GM06990 (cell line): ENCODE data around the gene HEPACAM.

ENCODE experiments used
- DNase-seq: peaks from one replicate; pipeline ENCODE4 v3.0.0-alpha.2; 2011; ENCODE audit not compliant: insufficient read length; ENCODE audit errors: extremely low read depth
- H3K27me3 ChIP-seq: replicated peaks from 2 replicates; pipeline ENCODE4 v1.6.0; 2011; ENCODE audit warnings: low read length; ENCODE audit not compliant: control insufficient read depth, insufficient read depth
- H3K36me3 ChIP-seq: 2 replicates; pipeline ENCODE4 v1.5.1; 2011; ENCODE audit warnings: low read length; ENCODE audit not compliant: control insufficient read depth, insufficient read depth
- H3K4me3 ChIP-seq: replicated peaks from 2 replicates; pipeline ENCODE4 v1.5.1; 2011; ENCODE audit warnings: low read depth, mild to moderate bottlenecking, control low read depth, low read length
- CTCF ChIP-seq: IDR thresholded peaks from 2 replicates; pipeline ENCODE4 v1.5.1; 2011; ENCODE audit warnings: low read length, control low read depth, mild to moderate bottlenecking, inconsistent platforms; ENCODE audit not compliant: insufficient read depth, poor library complexity, severe bottlenecking

Gene HEPACAM

GRCh38 chr11:124916370-124916710 is 19.5 kb downstream of the HEPACAM start:
- Histone ChIP-seq H3K27me3 (no peaks in the 10 kb centered on the region; the same call in 1 of the 2 replicates), H3K36me3 (no peaks in the 10 kb centered on the region), H3K4me3 (no peak overlapping the region)
- no peak for TF ChIP-seq CTCF
- no peak for DNase-seq

- no peaks in the 10 kb centered on the region for H3K36me3 ChIP-seq
- DNase-seq, result no peak
- H3K4me3 ChIP-seq, result no peak overlapping the region
- TF ChIP-seq CTCF, result no peak
- no peaks in the 10 kb centered on the region; the same call in 1 of the 2 replicates for H3K27me3 ChIP-seq
These were observed 20.1 kb downstream of the HEPACAM start for GRCh38 chr11:124915541-124916369.

- no peak for DNase-seq
These were observed 33.2 kb downstream of the HEPACAM start for GRCh38 chr11:124902616-124903015.

GRCh38 chr11:124900464-124900863 is 35.4 kb downstream of the HEPACAM start:
- DNase-seq, result no peak
- Histone ChIP-seq H3K4me3 (no peak overlapping the region), H3K36me3 (no peaks in the 10 kb centered on the region), H3K27me3 (no peaks in the 10 kb centered on the region)
- no peak for TF ChIP-seq CTCF

More at GRCh38 chr11:124902616-124903015, 33.2 kb downstream of the HEPACAM start:
- TF ChIP-seq CTCF, result no peak
- Histone ChIP-seq H3K4me3 (no peak overlapping the region), H3K36me3 (no peaks in the 10 kb centered on the region), H3K27me3 (no peaks in the 10 kb centered on the region)

GRCh38 chr11:124899383-124900145 is 36.3 kb downstream of the HEPACAM start:
- no peak for DNase-seq
- no peak overlapping the region for H3K4me3 ChIP-seq
- H3K36me3 ChIP-seq, result no peaks in the 10 kb centered on the region
- H3K27me3 ChIP-seq, result no peaks in the 10 kb centered on the region
- no peak for TF ChIP-seq CTCF
